ENCODE data around the gene LAMC1.

The LAMC1 gene

DNA sequence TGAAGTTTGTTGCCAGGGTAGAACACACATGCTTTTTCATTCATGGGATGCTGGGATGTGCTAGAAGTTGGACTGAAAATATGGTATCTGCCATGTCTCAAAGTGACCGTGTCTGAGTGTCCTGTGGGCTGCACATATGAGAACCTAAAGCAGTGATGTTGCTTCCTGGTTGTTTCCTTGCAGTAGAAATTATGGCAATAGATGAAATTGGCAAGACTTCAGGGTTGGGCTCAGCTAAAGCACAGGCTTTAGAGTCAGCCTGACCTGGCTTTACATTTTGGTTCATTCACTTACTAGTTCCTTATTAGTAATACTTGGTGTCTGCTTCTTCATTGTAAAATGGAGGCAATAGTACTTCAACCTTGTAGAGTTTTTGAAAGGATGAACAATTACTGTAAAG, 165.0 kb downstream of the LAMC1 start:
- H3K4me3 Mint-ChIP-seq = no peak overlapping the region
- H3K36me3 Mint-ChIP-seq (ENCODE audit: low read depth) = no peaks in the 10 kb centered on the region
- no peaks in the 10 kb centered on the region for H3K9me3 Mint-ChIP-seq
- H3K27me3 Mint-ChIP-seq (ENCODE audit: low read depth) = peaks cover 36% of the 10 kb centered on the region
- TF ChIP-seq CTCF (IDR thresholded peaks at IDR 0.05; ENCODE audit: unreplicated experiment in 3 of 3) = no peak
- no peak overlapping the region for H3K27ac Mint-ChIP-seq
- peaks cover 18% of the 10 kb centered on the region for H3K4me1 Mint-ChIP-seq

GRCh38 chr1:183191833-183192232, 168.6 kb downstream of the LAMC1 start:
- Mint-ChIP-seq H3K27me3 (ENCODE audit: low read depth) (peaks cover 10% of the 10 kb centered on the region), H3K9me3 (no peaks in the 10 kb centered on the region), H3K4me1 (peaks cover 13% of the 10 kb centered on the region), H3K27ac (peak overlapping the region in 2 of 3 experiments; percentile 56 to 70), H3K4me3 (no peak overlapping the region), H3K36me3 (ENCODE audit: low read depth) (no peaks in the 10 kb centered on the region)
- TF ChIP-seq CTCF (IDR thresholded peaks at IDR 0.05; ENCODE audit: unreplicated experiment in 3 of 3) = no peak

DNA sequence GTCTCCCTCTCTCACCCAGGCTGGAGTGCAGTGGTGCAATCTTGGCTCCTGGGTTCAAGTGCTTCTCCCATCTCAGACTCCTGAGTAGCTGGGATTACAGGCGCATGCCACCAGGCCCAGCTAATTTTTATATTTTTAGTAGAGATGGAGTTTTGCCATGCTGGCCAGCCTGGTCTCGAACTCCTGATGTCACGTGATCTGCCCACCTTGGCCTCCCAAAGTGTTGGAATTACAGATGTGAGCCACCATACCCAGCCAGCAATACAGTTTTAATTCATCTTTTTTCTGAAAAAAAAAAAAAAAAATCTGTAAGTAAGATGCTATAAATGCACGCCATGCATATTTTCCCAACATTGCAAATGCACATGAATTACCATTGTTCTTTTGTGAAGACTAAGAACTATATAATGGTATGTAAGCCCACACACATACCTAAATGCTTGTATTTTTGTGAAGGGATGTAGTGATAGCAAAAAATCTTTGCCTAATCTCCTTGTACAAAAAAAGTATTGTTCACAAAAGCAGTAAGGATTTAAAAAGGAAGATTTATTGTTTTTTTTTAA, 170.8 kb downstream of the LAMC1 start:
- Mint-ChIP-seq H3K9me3 (no peaks in the 10 kb centered on the region), H3K36me3 (ENCODE audit: low read depth) (no peaks in the 10 kb centered on the region), H3K4me1 (peaks cover 18% of the 10 kb centered on the region), H3K27me3 (ENCODE audit: low read depth) (peaks cover 3% of the 10 kb centered on the region), H3K4me3 (no peak overlapping the region), H3K27ac (no peak overlapping the region)
- TF ChIP-seq CTCF (IDR thresholded peaks at IDR 0.05; ENCODE audit: unreplicated experiment in 3 of 3) = no peak

GRCh38 chr1:183194527-183195141, 171.4 kb downstream of the LAMC1 start:
- Mint-ChIP-seq H3K27me3 (ENCODE audit: low read depth) (peaks cover 3% of the 10 kb centered on the region), H3K27ac (no peak overlapping the region), H3K9me3 (no peaks in the 10 kb centered on the region), H3K4me3 (no peak overlapping the region), H3K4me1 (peaks cover 18% of the 10 kb centered on the region), H3K36me3 (ENCODE audit: low read depth) (no peaks in the 10 kb centered on the region)
- no peak for TF ChIP-seq CTCF (IDR thresholded peaks at IDR 0.05; ENCODE audit: unreplicated experiment in 3 of 3)

DNA sequence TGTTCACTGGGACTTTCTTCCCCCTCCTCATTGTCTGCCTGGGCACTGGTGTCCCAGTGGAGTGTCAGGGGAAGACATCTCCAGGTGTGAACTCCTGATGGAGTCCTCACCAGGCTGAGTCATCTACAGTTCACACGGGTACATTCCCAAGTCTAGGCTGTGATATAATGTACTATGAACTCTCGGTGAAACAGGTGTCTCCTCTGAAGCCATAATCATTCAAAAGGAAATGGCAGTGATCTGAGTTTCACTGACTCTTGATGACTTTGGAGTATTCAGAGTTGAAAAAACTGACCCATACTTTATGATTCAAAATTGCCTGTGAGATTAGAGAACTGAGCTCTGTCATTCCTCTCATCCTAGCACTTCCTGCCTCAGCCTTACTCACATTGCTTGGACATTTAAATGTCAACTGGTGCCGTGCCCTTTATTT, 171.9 kb downstream of the LAMC1 start:
- TF ChIP-seq CTCF (IDR thresholded peaks at IDR 0.05; ENCODE audit: unreplicated experiment in 3 of 3) = no peak
- Mint-ChIP-seq H3K27ac (no peak overlapping the region), H3K9me3 (no peaks in the 10 kb centered on the region), H3K4me1 (peaks cover 18% of the 10 kb centered on the region), H3K27me3 (ENCODE audit: low read depth) (peaks cover 3% of the 10 kb centered on the region), H3K36me3 (ENCODE audit: low read depth) (no peaks in the 10 kb centered on the region), H3K4me3 (no peak overlapping the region)

Data from nephron (organoid).